H1 (cell line): ENCODE measurements around the gene HS6ST3. TPM values are rescaled to one million over a fixed set of nuclear protein-coding genes. Genes with fewer than 3 reads are reported as not detected.

Source experiments
- GABPA ChIP-seq: IDR thresholded peaks from 2 replicates; pipeline ENCODE4 v1.6.1; 2011; ENCODE audit warnings: mild to moderate bottlenecking, low read length, moderate library complexity, borderline replicate concordance; ENCODE audit not compliant: insufficient read depth
- JUND ChIP-seq: IDR thresholded peaks from 2 replicates; pipeline ENCODE4 v1.6.1; 2011; ENCODE audit warnings: mild to moderate bottlenecking, improper control_type of control experiment, low read length
- PHF8 ChIP-seq: fragments of 200-600 bp; sonication (generic); conservative IDR thresholded peaks from 2 replicates; pipeline ENCODE4 v1.7.1; 2012; ENCODE audit warnings: low read depth, mild to moderate bottlenecking, inconsistent platforms, low read length, moderate library complexity
- SIN3A ChIP-seq, 2 experiments: IDR thresholded peaks in 1 of 2; conservative IDR thresholded peaks in 1 of 2; 2 replicates each; pipeline ENCODE4 v1.6.1; 2011 to 2012; ENCODE audit warnings: low read length in 2 of 2, improper control_type of control experiment in 1 of 2, low read depth in 1 of 2, mild to moderate bottlenecking in 1 of 2
- SIX5 ChIP-seq: IDR thresholded peaks from 2 replicates; pipeline ENCODE4 v1.6.1; 2011; ENCODE audit warnings: mild to moderate bottlenecking, low read depth, low read length
- TEAD4 ChIP-seq: IDR thresholded peaks from 2 replicates; pipeline ENCODE4 v1.6.1; 2012; ENCODE audit warnings: low read depth, low read length, inconsistent platforms, mixed read lengths
- polyA plus RNA-seq, 7 experiments: library from polyadenylated mRNA; depleted of rRNA in 3 of 7; stranded (reverse) in 5 of 7; unstranded in 2 of 7; fragments of >200 nt in 5 of 7; fragments of 200-250 nt in 2 of 7; gene quantifications; 1 replicate in 5 of 7; 2 replicates in 1 of 7; 4 replicates in 1 of 7; pipeline versions ENCODE4 v1.2.1 to v1.2.3, GENCODE V29; 2011 to 2013; ENCODE audit warnings: missing spikeins in 2 of 7, mixed read lengths in 2 of 7
- total RNA-seq: library from RNA; stranded (reverse); fragmentation: NEBNext Ultra II Directional; extraction: Animal tissue kit (Norgen Biotek cat#: 25700); gene quantifications from 2 replicates; pipeline ENCODE4 v1.2.1, GENCODE V29; 2021

Gene HS6ST3
- total and polyA plus RNA-seq, 2 of the 8 experiments (the other 6 are each of a cell fraction or from before 2014, with no cell fraction given), result 0.45 to 1.2 TPM

- TF ChIP-seq PHF8, result no peak
- no peak for TF ChIP-seq SIN3A (conservative IDR thresholded peaks at IDR 0.05 in 1 of 2, IDR thresholded peaks at IDR 0.05 in 1 of 2; ENCODE audit: low read depth in 1 of 2, low read length in 2 of 2)
- no peak for TF ChIP-seq GABPA
- TF ChIP-seq TEAD4, result no peak
- TF ChIP-seq JUND, result no peak
- no peak for TF ChIP-seq SIX5
Measured at GRCh38 chr13:96248996-96249395, 159.1 kb downstream of the HS6ST3 start (continued).
